ENCODE data around the gene RHOG. TPM values are rescaled to one million over a fixed set of nuclear protein-coding genes. Genes with fewer than 3 reads are reported as not detected.

Gene RHOG
- total and polyA plus RNA-seq, 11 donors: 17.9 to 69.1 (median 30.1) TPM

DNA sequence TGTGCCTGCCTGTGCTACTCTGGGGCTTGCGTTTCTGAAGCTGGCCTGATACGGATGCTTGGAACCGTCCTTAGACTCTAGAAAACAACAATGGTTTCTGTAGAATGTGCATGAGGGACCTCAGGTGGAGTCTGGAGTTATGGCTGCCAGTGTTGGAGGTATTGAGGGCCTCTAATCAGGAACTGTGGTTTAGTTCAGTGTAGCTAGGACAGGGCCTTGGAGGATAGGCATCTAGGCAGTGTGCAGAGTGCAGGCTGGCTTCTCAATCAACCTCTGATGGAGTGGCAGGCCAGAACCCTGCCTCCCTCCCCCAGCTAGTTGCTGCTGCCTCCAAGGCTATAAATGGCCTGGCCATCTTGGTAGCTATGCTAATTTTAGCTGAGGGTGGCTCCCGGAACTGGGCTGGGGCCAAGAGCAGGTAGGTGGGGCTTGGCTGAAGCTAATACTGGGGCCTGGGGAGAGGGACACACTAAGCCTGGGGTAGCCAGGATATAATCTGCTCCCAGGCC is 18.7 kb upstream of the RHOG start:
- WGBS, 4 donors: 48 to 62% (median 55%) methylated on average over 3 to 4 of the region's 4 CpGs
- H3K27me3 ChIP-seq: no peaks in the 10 kb centered on the region
- TF ChIP-seq POLR2A (IDR thresholded peaks at IDR 0.05) (no peak), CTCF (IDR thresholded peaks at IDR 0.05) (no peak)
- H3K36me3 ChIP-seq: no peaks in the 10 kb centered on the region
- peak overlapping the region in 11 of 12 donors; percentile 21 to 74 (median 52) for H3K27ac ChIP-seq
- DNase-seq (peak; percentile 77 to 86 (median 81)), ATAC-seq (peak; percentile 64 to 71 (median 66))
- intact Hi-C loops (cut with DNase I): loop anchor here in 8 of 10 donors (5.0 to 10.0 kb wide), 4 partner anchors 83 to 128 kb away; no protein-coding TSS in a partner anchor
- peak overlapping the region in 4 of 12 donors; percentile 1 to 23 (median 5) for H3K4me3 ChIP-seq
- H3K4me1 ChIP-seq: peaks cover 5 to 82% (median 60%) of the 10 kb centered on the region in 12 donors
- H3K9me3 ChIP-seq: no peaks in the 10 kb centered on the region

GRCh38 chr11:3857628-3858027 is 16.9 kb upstream of the RHOG start:
- DNase-seq: no peak
- peak overlapping the region in 7 of 12 donors; percentile 19 to 98 (median 94) for H3K4me3 ChIP-seq

DNA sequence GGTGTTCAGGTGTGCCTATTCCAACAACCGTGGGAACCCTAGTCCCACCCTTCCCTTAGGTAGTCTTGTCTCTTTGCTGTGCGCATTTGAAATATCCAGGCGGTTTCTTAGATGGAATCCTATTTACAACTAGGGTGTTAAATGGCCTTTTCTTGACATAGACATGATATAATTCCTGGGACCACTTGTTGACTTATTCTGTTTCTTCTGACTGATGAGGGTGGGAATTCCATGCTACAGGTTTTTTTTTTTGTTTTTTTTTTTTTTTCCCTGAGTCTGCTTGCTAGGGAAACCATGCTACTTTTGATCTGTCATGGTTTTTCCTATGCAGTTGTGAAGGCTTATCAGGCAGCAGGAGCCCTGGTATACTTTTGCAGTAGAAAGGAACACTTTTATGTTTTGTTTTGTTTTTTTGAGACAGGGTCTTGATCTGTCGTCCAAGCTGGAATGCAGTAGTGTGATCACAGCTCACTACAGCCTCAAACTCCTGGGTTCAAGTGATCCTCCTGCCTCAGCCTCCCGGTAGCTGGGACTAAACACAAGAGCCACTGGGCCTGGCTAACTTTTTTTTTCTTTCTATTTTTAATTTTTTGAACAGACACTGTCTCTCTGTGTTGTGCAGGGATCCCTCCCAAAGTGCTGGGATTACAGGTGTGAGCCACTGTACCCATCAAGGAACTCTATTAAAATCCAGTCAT is 16.2 kb upstream of the RHOG start:
- Histone ChIP-seq H3K27me3 (no peaks in the 10 kb centered on the region), H3K9me3 (no peaks in the 10 kb centered on the region), H3K4me3 (peak overlapping the region; percentile 72 to 98 (median 90)), H3K36me3 (no peaks in the 10 kb centered on the region), H3K4me1 (peaks cover 5 to 80% (median 55%) of the 10 kb centered on the region in 12 donors), H3K27ac (peak overlapping the region in 2 of 12 donors; percentile 99)
- DNase-seq: no peak
- TF ChIP-seq CTCF (IDR thresholded peaks at IDR 0.05): no peak
- TF ChIP-seq POLR2A (IDR thresholded peaks at IDR 0.05): no peak
- ATAC-seq: no peak
- intact Hi-C loops (cut with DNase I): loop anchor here in 8 of 10 donors (5.0 to 10.0 kb wide), 4 partner anchors 85 to 130 kb away; no protein-coding TSS in a partner anchor
- 71 to 87% (median 83%) methylated on average over 5 of the region's 5 CpGs for WGBS, 4 donors

More at GRCh38 chr11:3857628-3858027, 16.9 kb upstream of the RHOG start:
- H3K36me3 ChIP-seq: no peaks in the 10 kb centered on the region
- H3K27me3 ChIP-seq: no peaks in the 10 kb centered on the region
- H3K4me1 ChIP-seq: peaks cover 5 to 84% (median 55%) of the 10 kb centered on the region in 12 donors
- intact Hi-C loops (cut with DNase I): loop anchor here in 8 of 10 donors (5.0 to 10.0 kb wide), 4 partner anchors 85 to 130 kb away; no protein-coding TSS in a partner anchor
- H3K9me3 ChIP-seq: no peaks in the 10 kb centered on the region
- no peak overlapping the region for H3K27ac ChIP-seq
- no peak for ATAC-seq
- TF ChIP-seq CTCF (IDR thresholded peaks at IDR 0.05) (no peak), POLR2A (IDR thresholded peaks at IDR 0.05) (no peak)

All from heart left ventricle (tissue), 16 donors.